Retinal pigment epithelial cell (primary cell): ENCODE results near the gene CAMK2N2.
A peak's percentile ranks its signal among the peaks of the same experiment; 100 is the strongest.

ENCODE experiments used
- DNase-seq: peaks from one replicate; pipeline ENCODE4 v3.0.0-alpha.2; 2010; ENCODE audit warnings: low read depth
- H3K4me3 ChIP-seq: 2 replicates; pipeline ENCODE4 v1.5.1; 2011; ENCODE audit warnings: mild to moderate bottlenecking, low read length, control low read depth, moderate library complexity
- TF ChIP-seq, protein P1 (sequence below): conservative IDR thresholded peaks from 2 replicates; pipeline ENCODE4 v1.5.1; 2011; ENCODE audit warnings: low read depth, low read length, control low read depth, inconsistent platforms

The CAMK2N2 gene

DNA sequence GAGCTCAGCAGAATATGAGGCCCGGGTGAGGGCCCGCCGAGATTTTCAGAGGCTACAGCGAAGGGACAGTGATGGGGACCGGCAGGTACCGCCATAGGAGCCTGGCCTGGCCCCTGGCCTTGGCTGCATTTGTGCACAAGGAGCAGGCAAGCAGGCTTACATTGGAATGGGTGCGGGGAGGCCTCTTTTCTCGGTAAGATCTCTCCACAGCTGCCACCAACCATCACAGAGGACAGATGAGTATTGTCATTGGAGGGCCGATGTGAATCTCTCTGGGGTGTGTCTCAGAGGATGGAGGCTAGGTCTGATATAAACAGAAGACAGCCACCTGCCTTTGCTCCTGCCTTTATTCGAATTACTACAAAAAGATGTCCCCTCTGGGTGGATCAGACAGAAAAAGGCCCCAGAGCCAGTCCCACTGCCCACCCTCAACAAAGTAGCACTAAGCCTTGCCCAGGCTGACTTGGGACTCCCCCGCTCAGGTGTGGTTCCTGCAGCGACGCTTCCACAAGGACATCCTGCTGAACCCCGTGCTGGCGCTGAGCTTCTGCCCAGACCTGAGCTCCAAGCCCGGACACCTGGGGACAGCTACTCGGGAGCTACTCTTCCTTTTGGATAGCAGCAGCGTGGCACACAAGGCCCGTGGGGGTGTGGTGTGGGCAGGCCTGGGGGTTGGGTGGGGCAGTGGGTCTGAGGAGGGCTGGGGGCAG is 26.5 kb downstream of the CAMK2N2 start:
- H3K4me3 ChIP-seq = no peak overlapping the region
- DNase-seq = no peak
- TF ChIP-seq, protein P1, sequence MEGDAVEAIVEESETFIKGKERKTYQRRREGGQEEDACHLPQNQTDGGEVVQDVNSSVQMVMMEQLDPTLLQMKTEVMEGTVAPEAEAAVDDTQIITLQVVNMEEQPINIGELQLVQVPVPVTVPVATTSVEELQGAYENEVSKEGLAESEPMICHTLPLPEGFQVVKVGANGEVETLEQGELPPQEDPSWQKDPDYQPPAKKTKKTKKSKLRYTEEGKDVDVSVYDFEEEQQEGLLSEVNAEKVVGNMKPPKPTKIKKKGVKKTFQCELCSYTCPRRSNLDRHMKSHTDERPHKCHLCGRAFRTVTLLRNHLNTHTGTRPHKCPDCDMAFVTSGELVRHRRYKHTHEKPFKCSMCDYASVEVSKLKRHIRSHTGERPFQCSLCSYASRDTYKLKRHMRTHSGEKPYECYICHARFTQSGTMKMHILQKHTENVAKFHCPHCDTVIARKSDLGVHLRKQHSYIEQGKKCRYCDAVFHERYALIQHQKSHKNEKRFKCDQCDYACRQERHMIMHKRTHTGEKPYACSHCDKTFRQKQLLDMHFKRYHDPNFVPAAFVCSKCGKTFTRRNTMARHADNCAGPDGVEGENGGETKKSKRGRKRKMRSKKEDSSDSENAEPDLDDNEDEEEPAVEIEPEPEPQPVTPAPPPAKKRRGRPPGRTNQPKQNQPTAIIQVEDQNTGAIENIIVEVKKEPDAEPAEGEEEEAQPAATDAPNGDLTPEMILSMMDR = no peak

DNA sequence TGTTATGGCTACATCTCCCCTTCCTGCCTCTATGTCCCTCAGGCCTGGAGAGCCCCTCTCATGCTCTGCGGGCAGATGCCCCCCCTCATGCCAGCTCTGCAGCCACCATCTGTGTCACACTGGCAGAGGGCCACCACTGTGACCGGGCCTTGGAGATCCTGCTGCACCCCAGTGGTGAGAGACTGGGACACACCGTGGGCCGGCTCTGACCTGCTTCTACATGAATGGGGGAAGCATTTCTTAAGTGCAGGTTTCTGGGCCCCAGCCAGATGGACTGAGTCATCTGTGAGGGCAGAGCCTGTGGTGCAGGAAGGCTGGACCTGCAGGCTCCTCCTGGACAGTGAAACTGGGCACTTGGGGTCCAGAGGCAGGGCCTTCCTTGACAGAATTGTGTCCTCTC is 27.1 kb downstream of the CAMK2N2 start:
- peak; percentile 62 for DNase-seq
- no peak overlapping the region for H3K4me3 ChIP-seq
- TF ChIP-seq, protein P1 = peak; percentile 33

DNA sequence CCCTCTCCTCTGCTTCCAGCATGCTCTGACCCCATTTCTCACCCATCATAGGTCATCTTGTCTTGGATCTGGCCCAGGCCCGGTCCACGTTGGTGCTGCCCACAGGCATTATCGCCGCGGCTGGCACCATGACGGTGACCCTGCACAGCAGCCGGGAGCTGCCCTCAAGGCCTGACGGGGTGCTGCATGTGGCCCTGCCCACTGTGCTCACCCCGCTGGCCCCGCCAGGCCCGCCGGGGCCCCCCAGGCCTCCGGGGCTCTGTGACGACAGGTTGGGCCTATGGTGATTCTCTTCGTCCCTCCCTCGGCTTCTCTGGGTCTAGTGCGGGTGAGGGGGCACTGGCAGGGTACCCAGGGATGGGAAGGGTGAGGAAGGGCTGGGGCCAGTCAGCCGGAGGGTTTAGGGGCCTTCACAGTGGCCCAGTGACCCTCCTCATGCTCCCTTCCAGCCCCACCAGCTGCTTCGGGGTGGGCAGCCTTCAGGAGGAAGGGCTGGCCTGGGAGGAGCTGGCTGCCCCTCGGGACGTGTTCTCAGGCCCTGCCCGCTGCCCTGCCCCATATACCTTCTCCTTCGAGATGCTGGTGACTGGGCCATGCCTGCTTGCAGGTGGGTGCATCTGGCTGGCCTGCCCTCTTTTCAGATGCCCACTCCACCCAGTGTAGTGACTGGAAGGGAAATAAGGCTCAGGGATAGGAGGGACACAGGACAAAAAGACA is 28.1 kb downstream of the CAMK2N2 start:
- H3K4me3 ChIP-seq = no peak overlapping the region
- TF ChIP-seq, protein P1 = no peak
- no peak for DNase-seq

DNA sequence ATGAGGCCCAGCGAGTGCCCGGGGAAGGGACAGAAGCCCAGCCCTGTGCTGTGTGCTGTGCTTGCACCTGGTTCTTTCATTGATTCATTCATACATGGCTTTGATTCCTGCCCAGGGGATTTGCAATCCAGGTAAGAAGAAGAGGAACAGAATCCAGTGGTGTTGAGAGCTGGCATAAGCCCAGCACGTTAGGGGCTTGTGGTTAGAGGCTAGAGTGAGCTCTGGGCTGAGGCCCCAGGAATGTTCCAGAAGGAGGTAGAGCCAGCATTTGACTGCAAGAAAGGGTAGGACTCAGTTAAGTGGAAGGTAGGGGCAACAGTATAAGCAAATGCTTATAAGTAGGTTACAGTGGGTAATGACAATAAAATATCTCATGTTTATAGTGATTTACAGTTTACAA is 29.7 kb downstream of the CAMK2N2 start:
- TF ChIP-seq, protein P1 = no peak
- DNase-seq = no peak
- no peak overlapping the region for H3K4me3 ChIP-seq

DNA sequence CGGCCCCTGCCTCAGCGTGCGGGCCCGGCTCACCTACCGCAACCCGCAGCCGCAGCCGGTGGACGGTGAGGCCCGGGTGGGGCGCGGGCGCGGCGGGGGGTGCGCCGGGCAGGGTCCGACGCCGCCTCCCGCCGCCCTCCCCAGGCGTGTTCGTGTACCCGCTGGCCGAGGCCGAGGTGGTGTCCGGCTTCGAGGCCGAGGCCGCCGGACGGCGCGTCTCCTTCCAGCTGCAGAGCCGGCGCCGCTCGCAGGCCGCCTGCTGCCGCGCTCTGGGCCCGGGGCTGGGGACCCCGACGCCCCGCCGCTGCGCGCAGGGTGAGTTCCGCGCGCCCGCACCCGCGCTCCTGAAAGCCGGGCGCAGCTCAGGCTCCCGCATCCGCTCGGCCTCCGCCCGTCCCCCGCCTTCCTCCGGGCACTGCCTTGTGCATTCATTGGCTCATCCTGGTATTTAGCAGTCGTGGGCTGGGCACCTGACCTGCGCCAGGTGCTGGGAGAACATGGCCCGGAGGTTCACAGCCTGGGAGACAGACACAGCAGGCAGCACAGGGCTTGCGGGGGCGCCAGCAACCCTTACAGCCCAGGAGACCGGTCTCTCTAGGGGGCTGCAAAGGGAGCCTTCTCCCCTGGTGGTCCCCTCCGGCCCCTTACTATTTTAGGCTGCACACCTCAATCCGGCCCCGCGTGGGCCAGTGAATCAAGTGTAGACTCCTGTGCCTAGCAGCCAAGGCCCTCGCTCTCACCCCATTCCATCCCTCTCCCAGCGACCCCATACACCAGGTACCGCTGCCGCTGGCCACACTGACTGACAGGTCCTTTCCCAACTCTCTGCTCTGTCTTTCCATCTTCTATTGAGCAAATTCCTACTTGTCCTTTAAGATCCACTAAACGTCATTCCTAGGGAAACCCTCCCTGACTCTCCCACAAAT is 30.5 kb downstream of the CAMK2N2 start:
- no peak overlapping the region for H3K4me3 ChIP-seq
- DNase-seq = no peak
- TF ChIP-seq, protein P1 = no peak

DNA sequence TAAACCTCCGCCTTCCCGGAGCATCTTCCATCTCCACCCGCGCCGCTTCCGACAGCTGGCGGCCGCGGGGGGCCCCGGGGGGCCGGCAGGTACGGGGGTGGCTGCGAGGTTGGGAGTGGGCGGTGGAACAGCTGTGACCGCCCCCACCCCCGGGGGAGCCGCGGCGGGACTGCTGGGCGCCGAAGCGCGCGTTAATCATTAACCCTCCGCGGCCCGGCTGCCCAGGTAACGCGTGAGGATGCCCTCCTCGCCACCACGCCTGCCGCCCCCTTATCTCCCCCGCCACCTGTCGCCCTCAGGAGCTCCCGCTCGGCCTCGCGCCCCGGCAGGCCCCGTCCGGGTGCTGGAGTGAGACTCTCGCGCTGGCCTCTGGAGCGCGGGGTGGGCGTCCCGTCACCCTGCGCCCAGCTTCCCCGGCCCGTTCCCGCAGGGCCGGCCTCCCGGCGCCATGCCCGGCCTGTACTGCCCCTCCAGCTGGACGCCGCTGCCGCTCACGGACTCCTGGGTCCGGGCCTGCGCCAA is 31.2 kb downstream of the CAMK2N2 start:
- no peak for DNase-seq
- peak overlapping the region; percentile 26 for H3K4me3 ChIP-seq
- TF ChIP-seq, protein P1 = no peak
